Muscle layer of colon (tissue), 2 donors: ENCODE data around the gene RRAD.

Source experiments
- H3K27ac ChIP-seq: one replicate; pipeline ENCODE4 v1.7.0; 2013; ENCODE audit warnings: low read depth, mild to moderate bottlenecking, low read length, moderate library complexity
- H3K27me3 ChIP-seq, 2 donors: one replicate each; pipeline ENCODE4 v1.7.0; 2013; ENCODE audit warnings: low read length in 2 of 2, mild to moderate bottlenecking in 2 of 2; ENCODE audit not compliant: insufficient read depth in 2 of 2, control insufficient read depth in 1 of 2
- H3K36me3 ChIP-seq: one replicate; pipeline ENCODE4 v1.7.0; 2013; ENCODE audit warnings: mild to moderate bottlenecking, low read length; ENCODE audit not compliant: insufficient read depth
- H3K4me1 ChIP-seq: one replicate; pipeline ENCODE4 v1.7.0; 2013; ENCODE audit warnings: mild to moderate bottlenecking, low read length; ENCODE audit not compliant: insufficient read depth
- H3K4me3 ChIP-seq, 2 donors: one replicate each; pipeline ENCODE4 v1.7.0; 2013; ENCODE audit warnings: low read length in 2 of 2, low read depth in 1 of 2, mild to moderate bottlenecking in 1 of 2, moderate library complexity in 1 of 2
- H3K9ac ChIP-seq: one replicate; pipeline ENCODE4 v1.7.0; 2013; ENCODE audit warnings: low read length
- H3K9me3 ChIP-seq: one replicate; pipeline ENCODE4 v1.7.0; 2013; ENCODE audit warnings: mild to moderate bottlenecking, low read length
- donor health status: abdominal sarcoma.
- donor health status: Adenocarcinoma of cecum.

Gene RRAD

DNA sequence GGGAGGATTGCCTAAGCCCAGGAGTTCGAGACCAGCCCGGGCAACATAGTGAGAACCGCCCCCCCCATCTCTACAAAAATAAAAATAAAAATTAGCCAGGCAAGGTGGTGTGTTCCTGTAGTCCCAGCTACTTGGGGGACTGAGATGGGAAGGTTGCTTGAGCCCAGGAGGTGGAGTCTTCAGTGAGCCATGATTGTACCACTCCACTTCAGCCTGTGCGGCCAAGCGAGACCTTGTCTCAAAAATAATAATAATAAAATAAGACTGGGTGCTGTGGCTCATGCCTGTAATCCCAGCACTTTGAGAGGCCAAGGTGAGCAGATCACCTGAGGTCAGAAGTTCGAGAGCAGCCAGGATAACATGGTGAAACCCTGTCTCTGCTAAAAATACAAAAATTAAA, 33.5 kb downstream of the RRAD start:
- Histone ChIP-seq H3K4me1 (no peaks in the 10 kb centered on the region), H3K27ac (no peak overlapping the region), H3K9ac (no peak overlapping the region), H3K4me3 (no peak overlapping the region), H3K27me3 (no peaks in the 10 kb centered on the region), H3K36me3 (peaks cover 1% of the 10 kb centered on the region), H3K9me3 (no peaks in the 10 kb centered on the region)

DNA sequence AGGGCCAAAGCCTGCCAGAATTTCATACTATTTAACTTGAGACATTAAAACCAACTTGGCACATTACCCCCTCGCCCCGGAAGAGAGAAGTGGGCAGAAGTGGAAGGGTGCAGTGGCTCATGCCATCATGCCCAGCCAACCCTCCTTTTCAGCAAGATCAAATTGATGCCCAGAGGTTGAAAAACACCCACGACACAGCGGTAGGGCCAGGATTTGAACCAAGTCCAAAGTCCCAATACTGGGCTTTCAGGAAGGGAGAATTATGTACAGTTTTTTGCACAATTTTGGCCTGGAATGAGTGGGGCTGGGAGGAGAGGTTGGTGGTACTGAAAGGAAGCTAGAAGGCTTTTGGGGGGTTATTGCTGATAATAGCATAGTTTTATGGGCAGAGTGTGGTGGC, 34.0 kb downstream of the RRAD start:
- no peaks in the 10 kb centered on the region for H3K4me1 ChIP-seq

GRCh38 chr16:66890799-66891198, 34.5 kb downstream of the RRAD start:
- H3K9ac ChIP-seq, result no peak overlapping the region
- no peaks in the 10 kb centered on the region for H3K27me3 ChIP-seq
- H3K9me3 ChIP-seq, result no peaks in the 10 kb centered on the region
- no peak overlapping the region for H3K4me3 ChIP-seq
- no peak overlapping the region for H3K27ac ChIP-seq
- H3K4me1 ChIP-seq, result no peaks in the 10 kb centered on the region
- peaks cover 8% of the 10 kb centered on the region for H3K36me3 ChIP-seq

More for the DNA sequence above, 34.0 kb downstream of the RRAD start:
- no peaks in the 10 kb centered on the region for H3K9me3 ChIP-seq
- H3K4me3 ChIP-seq, result no peak overlapping the region
- no peaks in the 10 kb centered on the region for H3K27me3 ChIP-seq
- peaks cover 6% of the 10 kb centered on the region for H3K36me3 ChIP-seq
- no peak overlapping the region for H3K9ac ChIP-seq
- H3K27ac ChIP-seq, result no peak overlapping the region

GRCh38 chr16:66889622-66890021, 35.7 kb downstream of the RRAD start:
- Histone ChIP-seq H3K9ac (no peak overlapping the region), H3K4me1 (no peaks in the 10 kb centered on the region), H3K9me3 (no peaks in the 10 kb centered on the region), H3K4me3 (no peak overlapping the region), H3K36me3 (peaks cover 17% of the 10 kb centered on the region), H3K27me3 (no peaks in the 10 kb centered on the region), H3K27ac (no peak overlapping the region)

- Histone ChIP-seq H3K9ac (no peak overlapping the region), H3K9me3 (no peaks in the 10 kb centered on the region), H3K4me1 (no peaks in the 10 kb centered on the region), H3K36me3 (peaks cover 22% of the 10 kb centered on the region), H3K4me3 (no peak overlapping the region), H3K27me3 (no peaks in the 10 kb centered on the region), H3K27ac (no peak overlapping the region)
Measured at GRCh38 chr16:66888647-66889615, 36.4 kb downstream of the RRAD start.

GRCh38 chr16:66886914-66887313, 38.4 kb downstream of the RRAD start:
- Histone ChIP-seq H3K4me3 (no peak overlapping the region), H3K4me1 (no peaks in the 10 kb centered on the region), H3K9me3 (no peaks in the 10 kb centered on the region), H3K27me3 (no peaks in the 10 kb centered on the region), H3K9ac (no peak overlapping the region), H3K36me3 (peaks cover 22% of the 10 kb centered on the region), H3K27ac (no peak overlapping the region)

DNA sequence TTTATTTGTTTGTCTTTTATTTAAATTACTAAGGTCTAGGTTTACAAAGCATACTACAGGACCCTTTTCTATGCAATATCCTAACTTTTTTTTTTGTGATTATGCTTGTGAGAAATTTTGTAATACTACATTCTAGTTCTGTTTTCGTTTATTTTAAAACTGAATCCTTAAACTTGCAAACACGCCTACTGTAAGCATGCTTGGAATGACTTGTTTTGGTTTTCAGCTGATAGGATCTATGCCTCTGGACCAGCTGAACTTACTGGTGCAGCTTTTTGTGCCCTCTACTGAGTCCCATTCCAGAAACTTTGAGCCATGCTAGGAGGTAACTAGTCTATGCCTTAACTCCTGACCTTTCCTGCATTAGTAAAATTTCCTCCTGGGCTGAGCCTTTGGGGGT, 39.0 kb downstream of the RRAD start:
- H3K9me3 ChIP-seq, result no peaks in the 10 kb centered on the region
- no peak overlapping the region for H3K4me3 ChIP-seq
- peaks cover 3% of the 10 kb centered on the region for H3K4me1 ChIP-seq
- no peak overlapping the region for H3K27ac ChIP-seq
- H3K9ac ChIP-seq, result no peak overlapping the region
- peaks cover 22% of the 10 kb centered on the region for H3K36me3 ChIP-seq
- H3K27me3 ChIP-seq, result no peaks in the 10 kb centered on the region

- H3K4me3 ChIP-seq, result no peak overlapping the region
- H3K27ac ChIP-seq, result no peak overlapping the region
- no peaks in the 10 kb centered on the region for H3K9me3 ChIP-seq
- H3K36me3 ChIP-seq, result peaks cover 22% of the 10 kb centered on the region
- H3K4me1 ChIP-seq, result peaks cover 3% of the 10 kb centered on the region
- no peak overlapping the region for H3K9ac ChIP-seq
- no peaks in the 10 kb centered on the region for H3K27me3 ChIP-seq
Measured at GRCh38 chr16:66885491-66885890, 39.8 kb downstream of the RRAD start.

DNA sequence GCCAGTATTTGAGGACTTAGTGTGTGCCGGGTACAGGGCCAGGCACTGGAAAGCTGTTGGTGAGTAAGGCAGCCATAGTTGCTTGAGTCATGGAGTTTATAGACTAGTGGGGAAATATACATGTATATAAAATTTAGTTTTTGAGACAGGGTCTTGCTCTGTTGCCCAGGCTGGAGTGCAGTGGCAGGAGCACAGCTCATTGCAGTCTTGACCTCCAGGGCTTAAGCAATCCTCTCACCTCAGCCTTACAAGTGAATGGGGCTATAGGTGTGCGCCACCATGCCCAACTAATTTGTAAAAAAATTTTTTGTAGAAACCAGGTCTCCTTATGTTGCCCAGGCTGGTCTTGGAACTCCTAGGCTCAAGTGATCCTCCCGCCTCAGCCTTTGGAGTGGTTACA, 42.6 kb downstream of the RRAD start:
- peaks cover 3% of the 10 kb centered on the region for H3K4me1 ChIP-seq
- H3K36me3 ChIP-seq, result peaks cover 22% of the 10 kb centered on the region
- H3K27ac ChIP-seq, result no peak overlapping the region
- no peaks in the 10 kb centered on the region for H3K9me3 ChIP-seq
- H3K27me3 ChIP-seq, result no peaks in the 10 kb centered on the region
- H3K9ac ChIP-seq, result no peak overlapping the region
- H3K4me3 ChIP-seq, result no peak overlapping the region

GRCh38 chr16:66881964-66882508, 43.3 kb downstream of the RRAD start:
- Histone ChIP-seq H3K27me3 (no peaks in the 10 kb centered on the region), H3K36me3 (peaks cover 22% of the 10 kb centered on the region), H3K27ac (no peak overlapping the region), H3K4me1 (peaks cover 3% of the 10 kb centered on the region), H3K9me3 (no peaks in the 10 kb centered on the region), H3K9ac (no peak overlapping the region), H3K4me3 (no peak overlapping the region)

DNA sequence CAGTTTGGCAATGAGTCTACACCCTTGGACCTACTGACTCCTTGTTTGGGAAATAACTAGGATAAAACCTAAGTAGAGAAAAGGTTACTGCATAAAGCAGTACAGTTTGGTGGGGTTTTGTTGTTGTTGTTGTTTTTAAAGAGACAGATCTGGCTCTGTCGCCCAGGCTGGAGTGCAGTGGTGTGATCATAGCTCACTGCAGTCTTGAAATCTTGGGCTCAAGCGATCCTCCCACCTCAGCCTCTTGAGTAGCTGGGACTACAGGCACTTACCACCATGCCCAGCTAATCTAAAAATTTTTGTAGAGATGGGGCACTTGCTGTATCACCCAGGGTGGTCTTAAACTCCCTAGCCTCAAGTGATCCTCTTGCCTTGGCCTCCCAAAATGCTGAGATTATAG, 43.8 kb downstream of the RRAD start:
- H3K27me3 ChIP-seq, result no peaks in the 10 kb centered on the region
- H3K27ac ChIP-seq, result no peak overlapping the region
- H3K4me3 ChIP-seq, result no peak overlapping the region
- H3K9ac ChIP-seq, result no peak overlapping the region
- H3K4me1 ChIP-seq, result peaks cover 3% of the 10 kb centered on the region
- peaks cover 19% of the 10 kb centered on the region for H3K36me3 ChIP-seq
- H3K9me3 ChIP-seq, result no peaks in the 10 kb centered on the region
